H1 (cell line): Measurements from ENCODE around the gene IGLL5. TPM values are rescaled to one million over a fixed set of nuclear protein-coding genes. Genes with fewer than 3 reads are reported as not detected.

Source experiments
- CTCF ChIP-seq, 3 experiments: IDR thresholded peaks; 1 replicate in 2 of 3; 2 replicates in 1 of 3; pipeline versions ENCODE4 v1.5.1 to v1.6.1; 2011; ENCODE audit warnings: low read length in 3 of 3, mild to moderate bottlenecking in 3 of 3, inconsistent platforms in 2 of 3, low read depth in 1 of 3, moderate library complexity in 1 of 3; ENCODE audit not compliant: insufficient read depth in 1 of 3; ENCODE audit errors: control extremely low read depth in 1 of 3
- JUND ChIP-seq: IDR thresholded peaks from 2 replicates; pipeline ENCODE4 v1.6.1; 2011; ENCODE audit warnings: mild to moderate bottlenecking, improper control_type of control experiment, low read length
- TCF12 ChIP-seq: IDR thresholded peaks from 2 replicates; pipeline ENCODE4 v1.6.1; 2011; ENCODE audit warnings: low read depth, mild to moderate bottlenecking, low read length
- polyA plus RNA-seq, 7 experiments: library from polyadenylated mRNA; depleted of rRNA in 3 of 7; stranded (reverse) in 5 of 7; unstranded in 2 of 7; fragments of >200 nt in 5 of 7; fragments of 200-250 nt in 2 of 7; gene quantifications; 1 replicate in 5 of 7; 2 replicates in 1 of 7; 4 replicates in 1 of 7; pipeline versions ENCODE4 v1.2.1 to v1.2.3, GENCODE V29; 2011 to 2013; ENCODE audit warnings: missing spikeins in 2 of 7, mixed read lengths in 2 of 7
- total RNA-seq: library from RNA; stranded (reverse); fragmentation: NEBNext Ultra II Directional; extraction: Animal tissue kit (Norgen Biotek cat#: 25700); gene quantifications from 2 replicates; pipeline ENCODE4 v1.2.1, GENCODE V29; 2021

IGLL5 gene
- total and polyA plus RNA-seq, 2 of the 8 experiments (the other 6 are each of a cell fraction or from before 2014, with no cell fraction given), result not detected

GRCh38 chr22:22940961-22941605 lies 53.5 kb downstream of the IGLL5 start (continued):
- TF ChIP-seq TCF12 (no peak), JUND (no peak), CTCF (IDR thresholded peaks at IDR 0.05; ENCODE audit: control extremely low read depth in 1 of 3, insufficient read depth in 1 of 3, low read depth in 1 of 3, low read length in 3 of 3) (no peak)
